Loucy (cell line): ENCODE results near the gene FAM186B.

Experiments
- EZH2phosphoT487 ChIP-seq: fragments of 200-600 bp; IDR thresholded peaks from 2 replicates; pipeline ENCODE4 v1.6.1; 2018; ENCODE audit warnings: antibody characterized with exemption, mild to moderate bottlenecking, moderate library complexity, borderline replicate concordance
- TF ChIP-seq, protein P1 (sequence below): fragments of 200-600 bp; sonication (generic); conservative IDR thresholded peaks from 2 replicates; pipeline ENCODE4 v1.5.1; 2014; ENCODE audit warnings: mild to moderate bottlenecking, antibody characterized with exemption, low read length

DNA sequence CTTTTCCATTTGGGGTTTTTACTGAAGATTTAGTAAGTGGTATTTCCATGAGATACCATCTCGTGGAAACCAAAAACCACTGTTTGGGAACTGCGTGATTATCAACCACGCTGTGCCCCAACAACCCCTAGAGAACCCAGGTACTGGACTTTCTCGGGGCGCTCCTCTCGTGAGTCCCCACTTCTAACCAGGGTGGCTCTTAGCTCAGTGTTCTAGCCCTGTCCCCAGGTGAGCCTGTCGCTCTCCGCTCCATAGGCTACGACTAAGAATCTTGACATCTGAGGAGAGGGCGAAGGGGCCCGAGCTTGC, 38.2 kb downstream of the FAM186B start:
- TF ChIP-seq, protein P1, sequence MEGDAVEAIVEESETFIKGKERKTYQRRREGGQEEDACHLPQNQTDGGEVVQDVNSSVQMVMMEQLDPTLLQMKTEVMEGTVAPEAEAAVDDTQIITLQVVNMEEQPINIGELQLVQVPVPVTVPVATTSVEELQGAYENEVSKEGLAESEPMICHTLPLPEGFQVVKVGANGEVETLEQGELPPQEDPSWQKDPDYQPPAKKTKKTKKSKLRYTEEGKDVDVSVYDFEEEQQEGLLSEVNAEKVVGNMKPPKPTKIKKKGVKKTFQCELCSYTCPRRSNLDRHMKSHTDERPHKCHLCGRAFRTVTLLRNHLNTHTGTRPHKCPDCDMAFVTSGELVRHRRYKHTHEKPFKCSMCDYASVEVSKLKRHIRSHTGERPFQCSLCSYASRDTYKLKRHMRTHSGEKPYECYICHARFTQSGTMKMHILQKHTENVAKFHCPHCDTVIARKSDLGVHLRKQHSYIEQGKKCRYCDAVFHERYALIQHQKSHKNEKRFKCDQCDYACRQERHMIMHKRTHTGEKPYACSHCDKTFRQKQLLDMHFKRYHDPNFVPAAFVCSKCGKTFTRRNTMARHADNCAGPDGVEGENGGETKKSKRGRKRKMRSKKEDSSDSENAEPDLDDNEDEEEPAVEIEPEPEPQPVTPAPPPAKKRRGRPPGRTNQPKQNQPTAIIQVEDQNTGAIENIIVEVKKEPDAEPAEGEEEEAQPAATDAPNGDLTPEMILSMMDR: no peak
- TF ChIP-seq EZH2phosphoT487: no peak
